SU-DHL-6 (cell line): ENCODE data around the gene IL6ST.

Experiments used
- H2AFZ ChIP-seq: fragments of 200-600 bp; sonication (generic); 2 replicates; pipeline ENCODE4 v1.6.1; 2014; ENCODE audit warnings: low read depth, mild to moderate bottlenecking, moderate library complexity, mixed read lengths, antibody characterized with exemption, low read length; ENCODE audit not compliant: severe bottlenecking
- H3F3A ChIP-seq: fragments of 200-600 bp; shearing (Covaris generic); 2 replicates; pipeline ENCODE4 v1.6.0; 2016; ENCODE audit warnings: antibody characterized with exemption, mild to moderate bottlenecking; ENCODE audit not compliant: insufficient read depth
- H3K27ac ChIP-seq: fragments of 200-600 bp; sonication (generic); 2 replicates; pipeline ENCODE4 v1.5.1; 2016; ENCODE audit warnings: low read depth, mild to moderate bottlenecking, low read length, moderate library complexity, mixed read lengths
- H3K27me3 ChIP-seq: fragments of 200-600 bp; sonication (generic), shearing (Covaris generic); 2 replicates; pipeline ENCODE4 v1.6.0; 2014; ENCODE audit warnings: mild to moderate bottlenecking, low read length
- H3K36me3 ChIP-seq: fragments of 200-600 bp; sonication (generic); 2 replicates; pipeline ENCODE4 v1.6.1; 2014; ENCODE audit warnings: mild to moderate bottlenecking, low read length, mixed read lengths
- H3K4me2 ChIP-seq: fragments of 300-600, 200-600 bp; shearing (Covaris generic), sonication (generic); 2 replicates; pipeline ENCODE4 v1.6.0; 2014; ENCODE audit warnings: low read length, low read depth, mild to moderate bottlenecking; ENCODE audit not compliant: poor library complexity, severe bottlenecking
- H3K4me3 ChIP-seq: fragments of 200-600 bp; sonication (generic); 2 replicates; pipeline ENCODE4 v1.5.1; 2014; ENCODE audit warnings: antibody characterized with exemption, low read length, mild to moderate bottlenecking, mixed read lengths; ENCODE audit not compliant: insufficient read depth, poor library complexity, severe bottlenecking
- H3K79me2 ChIP-seq: fragments of 200-600 bp; sonication (generic); 2 replicates; pipeline ENCODE4 v1.6.1; 2014; ENCODE audit warnings: mild to moderate bottlenecking, low read length, moderate library complexity; ENCODE audit not compliant: insufficient read depth
- H3K9ac ChIP-seq: fragments of 200-600 bp; sonication (generic); 2 replicates; pipeline ENCODE4 v1.7.0; 2014; ENCODE audit warnings: mild to moderate bottlenecking, low read length
- H3K9me2 ChIP-seq: fragments of 200-600 bp; sonication (generic); replicated peaks from 2 replicates; pipeline ENCODE4 v1.6.1; 2014; ENCODE audit warnings: low read length; ENCODE audit not compliant: insufficient read depth
- H3K9me3 ChIP-seq: fragments of 200-600 bp; sonication (generic); 2 replicates; pipeline ENCODE4 v1.6.1; 2014; ENCODE audit warnings: low read length, mixed read lengths; ENCODE audit not compliant: insufficient read depth
- H4K20me1 ChIP-seq: fragments of 200-600 bp; sonication (generic); 2 replicates; pipeline ENCODE4 v1.6.1; 2014; ENCODE audit warnings: low read depth, mild to moderate bottlenecking, antibody characterized with exemption, low read length, moderate library complexity, mixed read lengths
- CTCF ChIP-seq: fragments of 200-600 bp; sonication (generic); IDR thresholded peaks from one replicate; pipeline ENCODE4 v1.5.1; 2017; ENCODE audit warnings: antibody characterized with exemption, mild to moderate bottlenecking, low read length, moderate library complexity; ENCODE audit not compliant: insufficient read depth, poor library complexity, severe bottlenecking
- EZH2phosphoT487 ChIP-seq: fragments of 200-600 bp; sonication (generic), shearing (Covaris generic); conservative IDR thresholded peaks from 2 replicates; pipeline ENCODE4 v1.6.1; 2018; ENCODE audit warnings: mild to moderate bottlenecking, antibody characterized with exemption, low read length, moderate library complexity, mixed read lengths

The IL6ST gene

GRCh38 chr5:56025151-56025885 lies 30.6 kb upstream of the IL6ST start:
- H3K4me2 ChIP-seq = no peak overlapping the region

GRCh38 chr5:56024810-56025150 lies 30.0 kb upstream of the IL6ST start:
- Histone ChIP-seq H3K9ac (no peak overlapping the region), H3K79me2 (no peaks in the 10 kb centered on the region), H3K9me3 (no peaks in the 10 kb centered on the region), H3K9me2 (no peaks in the 10 kb centered on the region), H3K36me3 (no peaks in the 10 kb centered on the region), H3K27ac (no peak overlapping the region), H3K4me3 (no peak overlapping the region), H2AFZ (no peak overlapping the region), H3K4me2 (no peak overlapping the region), H3K27me3 (no peaks in the 10 kb centered on the region), H3F3A (no peaks in the 10 kb centered on the region), H4K20me1 (no peaks in the 10 kb centered on the region)
- TF ChIP-seq EZH2phosphoT487 (no peak), CTCF (no peak)

More at GRCh38 chr5:56025151-56025885, 30.6 kb upstream of the IL6ST start:
- H3K27me3 ChIP-seq = no peaks in the 10 kb centered on the region
- H2AFZ ChIP-seq = no peak overlapping the region
- H3F3A ChIP-seq = no peaks in the 10 kb centered on the region
- no peaks in the 10 kb centered on the region for H3K9me2 ChIP-seq
- H3K36me3 ChIP-seq = no peaks in the 10 kb centered on the region
- no peak overlapping the region for H3K4me3 ChIP-seq
- TF ChIP-seq EZH2phosphoT487 = no peak
- no peak for TF ChIP-seq CTCF
- H4K20me1 ChIP-seq = no peaks in the 10 kb centered on the region
- no peaks in the 10 kb centered on the region for H3K9me3 ChIP-seq
- H3K79me2 ChIP-seq = no peaks in the 10 kb centered on the region
- no peak overlapping the region for H3K27ac ChIP-seq
- no peak overlapping the region for H3K9ac ChIP-seq

GRCh38 chr5:56023296-56023695 lies 28.5 kb upstream of the IL6ST start:
- no peaks in the 10 kb centered on the region for H3K9me3 ChIP-seq
- no peaks in the 10 kb centered on the region for H3K9me2 ChIP-seq
- no peak overlapping the region for H3K4me2 ChIP-seq
- no peaks in the 10 kb centered on the region for H3K79me2 ChIP-seq
- no peak for TF ChIP-seq CTCF
- no peak for TF ChIP-seq EZH2phosphoT487
- H3K9ac ChIP-seq = no peak overlapping the region
- H3K27me3 ChIP-seq = no peaks in the 10 kb centered on the region
- no peak overlapping the region for H2AFZ ChIP-seq
- H3K36me3 ChIP-seq = no peaks in the 10 kb centered on the region
- H3K4me3 ChIP-seq = no peak overlapping the region
- H3K27ac ChIP-seq = no peak overlapping the region
- H4K20me1 ChIP-seq = no peaks in the 10 kb centered on the region
- H3F3A ChIP-seq = no peaks in the 10 kb centered on the region
